SK-N-SH treated with all-trans-retinoic acid at 6 μM for 48 hours (cell line): ENCODE data around the gene ZNF831.

ENCODE experiments used
- ATAC-seq: fragments of 200-7000 bp; cut with Tn5 transposase; 3 replicates; pipeline ENCODE4 v1.9.1; 2020; ENCODE audit warnings: mild to moderate bottlenecking, moderate library complexity
- CSDC2 ChIP-seq: fragments of 250-450 bp; sonication (Bioruptor Pico); IDR thresholded peaks from 2 replicates; pipeline ENCODE4 v1.5.0; 2020; ENCODE audit warnings: mild to moderate bottlenecking, moderate library complexity
- ESRRG ChIP-seq: fragments of 250-450 bp; sonication (Bioruptor Pico); IDR thresholded peaks from 2 replicates; pipeline ENCODE4 v1.6.1; 2021; ENCODE audit warnings: mild to moderate bottlenecking
- GLIS3 ChIP-seq: fragments of 250-450 bp; sonication (Bioruptor Pico); IDR thresholded peaks from 2 replicates; pipeline ENCODE4 v1.5.0; 2020; ENCODE audit warnings: mild to moderate bottlenecking, moderate library complexity
- ISL1 ChIP-seq: fragments of 250-450 bp; sonication (Bioruptor Pico); IDR thresholded peaks from 2 replicates; pipeline ENCODE4 v2.1.2; 2022; ENCODE audit warnings: mild to moderate bottlenecking, moderate library complexity
- OSR1 ChIP-seq: fragments of 250-450 bp; sonication (Bioruptor Pico); IDR thresholded peaks from 2 replicates; pipeline ENCODE4 v1.8.0; 2022; ENCODE audit warnings: moderate library complexity, mild to moderate bottlenecking, inconsistent platforms
- PPARA ChIP-seq: fragments of 250-450 bp; sonication (Bioruptor Pico); IDR thresholded peaks from 2 replicates; pipeline ENCODE4 v1.5.0; 2020; ENCODE audit warnings: mild to moderate bottlenecking, borderline replicate concordance
- RARB ChIP-seq: fragments of 250-450 bp; sonication (Bioruptor Pico); IDR thresholded peaks from 2 replicates; pipeline ENCODE4 v1.8.0; 2021; ENCODE audit warnings: mild to moderate bottlenecking, moderate library complexity
- SNAI2 ChIP-seq: fragments of 250-450 bp; sonication (Bioruptor Pico); IDR thresholded peaks from 2 replicates; pipeline ENCODE4 v1.5.0; 2020; ENCODE audit warnings: mild to moderate bottlenecking, moderate library complexity
- TCF4 ChIP-seq: fragments of 250-450 bp; sonication (Bioruptor Pico); IDR thresholded peaks from 2 replicates; pipeline ENCODE4 v1.8.0; 2021; ENCODE audit warnings: mild to moderate bottlenecking, moderate library complexity, borderline replicate concordance
- ZC3H10 ChIP-seq: fragments of 250-450 bp; sonication (Bioruptor Pico); IDR thresholded peaks from 2 replicates; pipeline ENCODE4 v1.5.1; 2021; ENCODE audit warnings: mild to moderate bottlenecking, moderate library complexity
- ZFP3 ChIP-seq: fragments of 250-450 bp; sonication (Bioruptor Pico); IDR thresholded peaks from 2 replicates; pipeline ENCODE4 v1.5.0; 2020; ENCODE audit warnings: mild to moderate bottlenecking, moderate library complexity
- ZFP30 ChIP-seq: fragments of 450-650 bp; formaldehyde crosslinking; IDR thresholded peaks from 2 replicates; pipeline ENCODE4 v1.5.0; 2022; ENCODE audit warnings: mild to moderate bottlenecking, moderate library complexity
- ZNF565 ChIP-seq: fragments of 450-650 bp; formaldehyde crosslinking; conservative IDR thresholded peaks from 2 replicates; pipeline ENCODE4 v1.5.0; 2020; ENCODE audit warnings: low read depth, mild to moderate bottlenecking, moderate library complexity
- ZNF70 ChIP-seq: fragments of 450-650 bp; formaldehyde crosslinking; IDR thresholded peaks from 2 replicates; pipeline ENCODE4 v1.5.0; 2020; ENCODE audit warnings: mild to moderate bottlenecking, moderate library complexity
- ZNF8 ChIP-seq: fragments of 450-650 bp; formaldehyde crosslinking; IDR thresholded peaks from 2 replicates; pipeline ENCODE4 v1.5.0; 2020; ENCODE audit warnings: mild to moderate bottlenecking, moderate library complexity
- TF ChIP-seq, protein P1 (sequence below): fragments of 250-450 bp; sonication (Bioruptor Pico); IDR thresholded peaks from 2 replicates; pipeline ENCODE4 v1.5.1; 2020; ENCODE audit warnings: low read depth, mild to moderate bottlenecking, moderate library complexity
- TF ChIP-seq, protein P2 (sequence below): fragments of 250-450 bp; sonication (Bioruptor Pico); IDR thresholded peaks from 2 replicates; pipeline ENCODE4 v1.5.0; 2020; ENCODE audit warnings: mild to moderate bottlenecking, moderate library complexity
- TF ChIP-seq, protein P3 (sequence below): fragments of 250-450 bp; sonication (Bioruptor Pico); IDR thresholded peaks from 2 replicates; pipeline ENCODE4 v1.8.0; 2020; ENCODE audit warnings: mild to moderate bottlenecking, moderate library complexity, borderline replicate concordance
- TF ChIP-seq, protein P4 (sequence below): fragments of 250-450 bp; sonication (Bioruptor Pico); IDR thresholded peaks from 2 replicates; pipeline ENCODE4 v1.5.1; 2021; ENCODE audit warnings: mild to moderate bottlenecking, moderate library complexity
- TF ChIP-seq, protein P5 (sequence below): fragments of 250-450 bp; sonication (Bioruptor Pico); IDR thresholded peaks from 2 replicates; pipeline ENCODE4 v1.8.0; 2021; ENCODE audit warnings: low read depth, mild to moderate bottlenecking, moderate library complexity, borderline replicate concordance

The ZNF831 gene

DNA sequence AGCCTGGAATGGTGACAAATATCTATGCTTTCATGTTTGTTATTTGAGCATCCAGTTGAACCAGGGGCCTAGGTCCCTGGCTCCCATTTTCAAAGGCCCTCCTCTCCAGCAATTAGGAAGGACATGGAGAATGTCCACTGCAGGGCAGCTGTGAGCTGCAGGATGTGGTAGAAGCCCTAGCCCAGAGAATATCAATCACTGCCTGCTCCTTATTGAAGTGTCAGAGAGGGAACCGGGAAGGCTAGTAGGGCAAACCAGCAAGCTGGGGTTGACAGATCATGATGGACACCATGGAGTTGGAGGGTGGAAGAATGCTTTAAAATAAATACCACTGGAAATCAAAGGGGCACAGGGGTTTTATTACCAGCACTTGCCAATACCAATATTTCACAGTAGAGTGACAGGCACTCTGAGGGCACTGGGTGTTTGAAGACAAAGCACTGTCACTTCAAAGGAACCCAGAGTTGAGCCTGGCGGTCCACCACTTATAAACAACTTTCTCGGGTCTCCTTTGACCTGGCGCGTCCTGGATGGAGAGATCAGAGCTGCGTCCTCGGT lies 47.7 kb downstream of the ZNF831 start:
- TF ChIP-seq, protein P1, sequence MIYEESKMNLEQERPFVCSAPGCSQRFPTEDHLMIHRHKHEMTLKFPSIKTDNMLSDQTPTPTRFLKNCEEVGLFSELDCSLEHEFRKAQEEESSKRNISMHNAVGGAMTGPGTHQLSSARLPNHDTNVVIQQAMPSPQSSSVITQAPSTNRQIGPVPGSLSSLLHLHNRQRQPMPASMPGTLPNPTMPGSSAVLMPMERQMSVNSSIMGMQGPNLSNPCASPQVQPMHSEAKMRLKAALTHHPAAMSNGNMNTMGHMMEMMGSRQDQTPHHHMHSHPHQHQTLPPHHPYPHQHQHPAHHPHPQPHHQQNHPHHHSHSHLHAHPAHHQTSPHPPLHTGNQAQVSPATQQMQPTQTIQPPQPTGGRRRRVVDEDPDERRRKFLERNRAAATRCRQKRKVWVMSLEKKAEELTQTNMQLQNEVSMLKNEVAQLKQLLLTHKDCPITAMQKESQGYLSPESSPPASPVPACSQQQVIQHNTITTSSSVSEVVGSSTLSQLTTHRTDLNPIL (CRISPR knock-in tag): no peak
- TF ChIP-seq, protein P2, sequence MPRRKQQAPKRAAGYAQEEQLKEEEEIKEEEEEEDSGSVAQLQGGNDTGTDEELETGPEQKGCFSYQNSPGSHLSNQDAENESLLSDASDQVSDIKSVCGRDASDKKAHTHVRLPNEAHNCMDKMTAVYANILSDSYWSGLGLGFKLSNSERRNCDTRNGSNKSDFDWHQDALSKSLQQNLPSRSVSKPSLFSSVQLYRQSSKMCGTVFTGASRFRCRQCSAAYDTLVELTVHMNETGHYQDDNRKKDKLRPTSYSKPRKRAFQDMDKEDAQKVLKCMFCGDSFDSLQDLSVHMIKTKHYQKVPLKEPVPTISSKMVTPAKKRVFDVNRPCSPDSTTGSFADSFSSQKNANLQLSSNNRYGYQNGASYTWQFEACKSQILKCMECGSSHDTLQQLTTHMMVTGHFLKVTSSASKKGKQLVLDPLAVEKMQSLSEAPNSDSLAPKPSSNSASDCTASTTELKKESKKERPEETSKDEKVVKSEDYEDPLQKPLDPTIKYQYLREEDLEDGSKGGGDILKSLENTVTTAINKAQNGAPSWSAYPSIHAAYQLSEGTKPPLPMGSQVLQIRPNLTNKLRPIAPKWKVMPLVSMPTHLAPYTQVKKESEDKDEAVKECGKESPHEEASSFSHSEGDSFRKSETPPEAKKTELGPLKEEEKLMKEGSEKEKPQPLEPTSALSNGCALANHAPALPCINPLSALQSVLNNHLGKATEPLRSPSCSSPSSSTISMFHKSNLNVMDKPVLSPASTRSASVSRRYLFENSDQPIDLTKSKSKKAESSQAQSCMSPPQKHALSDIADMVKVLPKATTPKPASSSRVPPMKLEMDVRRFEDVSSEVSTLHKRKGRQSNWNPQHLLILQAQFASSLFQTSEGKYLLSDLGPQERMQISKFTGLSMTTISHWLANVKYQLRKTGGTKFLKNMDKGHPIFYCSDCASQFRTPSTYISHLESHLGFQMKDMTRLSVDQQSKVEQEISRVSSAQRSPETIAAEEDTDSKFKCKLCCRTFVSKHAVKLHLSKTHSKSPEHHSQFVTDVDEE (CRISPR knock-in tag): no peak
- TF ChIP-seq ZNF8 (CRISPR knock-in tag) (no peak), ZFP3 (CRISPR knock-in tag) (no peak)
- no peak for ATAC-seq

DNA sequence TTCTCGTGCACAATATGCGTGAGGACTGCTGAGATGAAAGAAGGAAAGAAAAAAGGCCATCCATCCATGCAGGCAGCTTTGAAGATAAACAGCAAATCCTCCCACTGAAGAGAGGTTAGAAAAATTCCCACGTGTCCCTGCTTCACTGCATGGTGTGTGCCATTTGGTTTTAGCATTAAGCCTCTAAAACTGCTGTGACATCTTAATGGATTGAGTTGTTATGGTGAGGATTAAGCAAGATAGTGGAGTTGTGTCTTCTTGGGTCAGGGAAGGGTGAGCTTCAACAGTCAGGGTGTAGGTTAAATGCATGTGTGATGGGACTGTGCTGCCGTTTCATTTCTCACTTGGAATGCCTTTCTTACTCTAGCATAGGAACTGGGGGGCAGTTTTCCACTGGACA lies 50.5 kb downstream of the ZNF831 start:
- TF ChIP-seq, protein P3, sequence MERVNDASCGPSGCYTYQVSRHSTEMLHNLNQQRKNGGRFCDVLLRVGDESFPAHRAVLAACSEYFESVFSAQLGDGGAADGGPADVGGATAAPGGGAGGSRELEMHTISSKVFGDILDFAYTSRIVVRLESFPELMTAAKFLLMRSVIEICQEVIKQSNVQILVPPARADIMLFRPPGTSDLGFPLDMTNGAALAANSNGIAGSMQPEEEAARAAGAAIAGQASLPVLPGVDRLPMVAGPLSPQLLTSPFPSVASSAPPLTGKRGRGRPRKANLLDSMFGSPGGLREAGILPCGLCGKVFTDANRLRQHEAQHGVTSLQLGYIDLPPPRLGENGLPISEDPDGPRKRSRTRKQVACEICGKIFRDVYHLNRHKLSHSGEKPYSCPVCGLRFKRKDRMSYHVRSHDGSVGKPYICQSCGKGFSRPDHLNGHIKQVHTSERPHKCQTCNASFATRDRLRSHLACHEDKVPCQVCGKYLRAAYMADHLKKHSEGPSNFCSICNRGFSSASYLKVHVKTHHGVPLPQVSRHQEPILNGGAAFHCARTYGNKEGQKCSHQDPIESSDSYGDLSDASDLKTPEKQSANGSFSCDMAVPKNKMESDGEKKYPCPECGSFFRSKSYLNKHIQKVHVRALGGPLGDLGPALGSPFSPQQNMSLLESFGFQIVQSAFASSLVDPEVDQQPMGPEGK (CRISPR knock-in tag): no peak
- TF ChIP-seq, protein P4, sequence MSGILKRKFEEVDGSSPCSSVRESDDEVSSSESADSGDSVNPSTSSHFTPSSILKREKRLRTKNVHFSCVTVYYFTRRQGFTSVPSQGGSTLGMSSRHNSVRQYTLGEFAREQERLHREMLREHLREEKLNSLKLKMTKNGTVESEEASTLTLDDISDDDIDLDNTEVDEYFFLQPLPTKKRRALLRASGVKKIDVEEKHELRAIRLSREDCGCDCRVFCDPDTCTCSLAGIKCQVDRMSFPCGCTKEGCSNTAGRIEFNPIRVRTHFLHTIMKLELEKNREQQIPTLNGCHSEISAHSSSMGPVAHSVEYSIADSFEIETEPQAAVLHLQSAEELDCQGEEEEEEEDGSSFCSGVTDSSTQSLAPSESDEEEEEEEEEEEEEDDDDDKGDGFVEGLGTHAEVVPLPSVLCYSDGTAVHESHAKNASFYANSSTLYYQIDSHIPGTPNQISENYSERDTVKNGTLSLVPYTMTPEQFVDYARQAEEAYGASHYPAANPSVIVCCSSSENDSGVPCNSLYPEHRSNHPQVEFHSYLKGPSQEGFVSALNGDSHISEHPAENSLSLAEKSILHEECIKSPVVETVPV (CRISPR knock-in tag): no peak
- TF ChIP-seq ZC3H10 (CRISPR knock-in tag) (no peak), ZFP30 (no peak), TCF4 (CRISPR knock-in tag) (no peak), OSR1 (CRISPR knock-in tag) (no peak), GLIS3 (CRISPR knock-in tag) (no peak), PPARA (CRISPR knock-in tag) (no peak), ZNF565 (CRISPR knock-in tag) (no peak), CSDC2 (CRISPR knock-in tag) (no peak), ESRRG (CRISPR knock-in tag) (no peak), ZNF70 (CRISPR knock-in tag) (no peak), SNAI2 (CRISPR knock-in tag) (no peak)
- TF ChIP-seq, protein P1 (CRISPR knock-in tag): no peak
- ATAC-seq: no peak

DNA sequence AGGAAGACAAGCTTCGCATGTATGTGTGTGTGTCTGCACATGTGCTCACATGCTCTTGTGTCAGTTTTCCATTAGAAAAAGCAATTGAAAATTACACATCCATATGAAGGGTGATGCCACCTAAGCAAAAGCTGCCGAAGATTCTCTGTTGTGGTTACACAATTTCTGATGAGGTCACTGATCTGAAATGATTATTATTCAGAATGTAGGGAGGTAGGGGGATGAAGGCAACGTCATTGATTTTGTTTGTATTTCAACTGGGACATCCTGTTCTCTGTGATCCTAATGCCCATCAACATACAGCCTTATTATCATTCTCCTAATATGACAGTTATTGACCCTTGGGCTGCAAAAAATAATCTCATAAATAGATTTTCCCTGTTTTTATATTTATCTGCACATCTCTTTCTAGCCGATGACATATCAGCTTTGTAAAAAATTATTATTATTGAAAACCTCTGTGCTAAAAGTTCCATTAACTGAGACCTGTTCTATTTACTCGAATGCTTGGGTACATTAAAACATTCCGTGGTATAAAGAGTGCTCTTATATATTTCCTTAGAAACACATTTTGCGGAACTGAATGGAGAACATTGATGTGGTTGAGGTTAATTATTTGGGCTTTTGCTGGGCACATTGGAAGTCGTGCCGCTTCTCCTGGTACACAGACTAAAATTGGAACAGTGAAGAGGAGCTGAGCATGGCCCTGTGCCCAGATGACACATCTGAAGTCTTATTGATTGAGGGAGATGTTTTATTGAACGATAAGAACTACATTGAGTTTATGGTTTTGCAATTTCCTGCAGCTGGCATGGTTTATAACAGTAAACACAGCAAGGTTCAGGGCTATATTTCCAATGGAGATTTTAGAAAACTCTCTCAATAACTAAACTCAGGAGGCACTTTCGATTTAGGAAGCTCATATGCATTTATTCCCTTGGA lies 51.3 kb downstream of the ZNF831 start:
- TF ChIP-seq, protein P5, sequence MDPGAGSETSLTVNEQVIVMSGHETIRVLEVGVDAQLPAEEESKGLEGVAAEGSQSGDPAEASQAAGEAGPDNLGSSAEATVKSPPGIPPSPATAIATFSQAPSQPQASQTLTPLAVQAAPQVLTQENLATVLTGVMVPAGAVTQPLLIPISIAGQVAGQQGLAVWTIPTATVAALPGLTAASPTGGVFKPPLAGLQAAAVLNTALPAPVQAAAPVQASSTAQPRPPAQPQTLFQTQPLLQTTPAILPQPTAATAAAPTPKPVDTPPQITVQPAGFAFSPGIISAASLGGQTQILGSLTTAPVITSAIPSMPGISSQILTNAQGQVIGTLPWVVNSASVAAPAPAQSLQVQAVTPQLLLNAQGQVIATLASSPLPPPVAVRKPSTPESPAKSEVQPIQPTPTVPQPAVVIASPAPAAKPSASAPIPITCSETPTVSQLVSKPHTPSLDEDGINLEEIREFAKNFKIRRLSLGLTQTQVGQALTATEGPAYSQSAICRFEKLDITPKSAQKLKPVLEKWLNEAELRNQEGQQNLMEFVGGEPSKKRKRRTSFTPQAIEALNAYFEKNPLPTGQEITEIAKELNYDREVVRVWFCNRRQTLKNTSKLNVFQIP: no peak
- TF ChIP-seq RARB (CRISPR knock-in tag): no peak
- no peak for TF ChIP-seq ZNF70 (CRISPR knock-in tag)
- no peak for TF ChIP-seq ESRRG (CRISPR knock-in tag)
- TF ChIP-seq ISL1: no peak
- TF ChIP-seq, protein P4 (CRISPR knock-in tag): no peak
- TF ChIP-seq, protein P3 (CRISPR knock-in tag): no peak
- no peak for TF ChIP-seq ZFP30
- ATAC-seq: no peak
